Activated CD8-positive, alpha-beta memory T cell treated with anti-CD3 and anti-CD28 coated beads for 4 hours (primary cell): Measurements from ENCODE around the gene ATXN1.

ENCODE experiments used
- DNase-seq, 2 donors: peaks; one replicate each; pipeline ENCODE4 v3.0.0-alpha.2; 2020; ENCODE audit warnings: low read depth in 2 of 2

Gene ATXN1

DNA sequence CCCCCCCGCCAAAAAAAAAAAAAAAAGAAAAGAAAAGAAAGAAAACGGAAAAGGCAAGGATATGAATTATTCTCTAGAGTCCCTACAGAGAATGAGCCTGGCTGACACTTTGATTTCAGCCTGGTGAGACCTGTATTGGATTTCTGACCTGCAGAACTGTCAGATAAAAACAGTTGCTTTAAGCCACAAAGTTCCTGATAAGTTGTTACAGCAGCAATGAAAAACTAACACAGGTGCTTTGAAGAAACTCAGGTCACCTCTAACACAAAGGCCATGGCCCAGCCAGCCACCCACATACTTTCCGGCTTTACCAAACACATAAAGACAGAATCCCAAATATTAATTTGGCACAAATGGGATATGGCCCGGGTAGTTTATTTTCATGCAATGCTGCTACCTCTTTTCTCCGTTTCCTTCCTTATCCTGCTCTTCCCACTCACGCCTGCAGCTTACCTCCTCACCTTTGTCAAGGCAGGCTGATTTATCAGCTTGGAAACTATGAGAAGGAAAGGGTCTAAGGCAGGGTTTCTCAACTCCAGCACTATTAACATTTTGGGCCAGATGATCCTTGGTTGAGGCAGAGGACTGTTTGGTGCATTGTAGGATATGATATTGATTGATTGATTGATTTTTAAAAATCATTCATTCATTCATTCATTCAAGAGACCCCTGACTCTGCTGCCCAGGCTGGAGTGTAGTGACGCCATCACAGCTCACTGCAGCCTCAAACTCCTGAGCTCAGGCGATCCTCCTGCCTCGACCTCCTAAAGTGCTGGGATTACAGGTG lies 88.1 kb downstream of the ATXN1 start:
- DNase-seq = no peak

DNA sequence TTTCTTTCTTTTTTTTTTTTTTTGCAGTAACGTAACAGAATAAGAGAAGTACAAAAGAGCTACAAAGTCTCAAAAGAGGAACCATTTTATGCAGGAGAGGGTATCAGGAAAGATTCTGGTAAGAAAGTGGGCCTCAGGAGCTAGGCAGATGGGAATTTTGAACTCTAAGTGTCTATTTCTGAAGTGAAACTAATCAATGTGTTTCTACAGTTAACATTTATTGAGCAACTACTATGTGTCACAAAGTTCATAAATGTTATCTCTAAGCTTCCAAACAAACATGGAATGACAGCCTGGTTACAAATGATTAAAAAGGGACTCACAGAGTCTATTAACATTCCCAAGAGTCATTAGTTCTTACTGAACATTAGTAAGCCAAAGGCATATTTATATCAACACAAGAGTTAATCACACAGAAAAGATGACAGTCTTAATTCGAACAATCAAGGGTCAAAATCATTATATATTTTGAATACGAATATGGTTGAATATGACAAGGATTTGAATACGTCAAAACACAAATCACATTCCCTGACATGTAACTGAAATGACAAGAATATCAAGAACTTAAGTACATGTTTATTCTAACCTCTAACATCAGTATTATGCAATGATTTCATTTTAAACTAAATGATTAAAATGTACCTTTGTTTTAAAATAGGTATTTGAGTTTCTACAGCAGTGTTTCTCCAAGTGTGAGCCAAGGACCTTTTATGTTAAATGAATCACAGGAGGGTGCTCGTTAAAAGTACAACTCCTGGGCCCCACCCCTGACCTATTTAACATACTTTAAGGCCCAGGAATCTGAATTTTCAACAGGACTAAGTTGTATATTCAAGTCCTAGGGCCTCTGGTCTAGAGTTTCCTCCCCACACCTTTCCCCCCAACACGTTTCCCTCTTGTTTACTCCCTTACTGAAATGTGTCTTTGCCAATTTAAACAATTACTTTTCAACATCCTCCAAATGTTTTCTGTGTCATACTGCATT lies 89.7 kb downstream of the ATXN1 start:
- no peak for DNase-seq

DNA sequence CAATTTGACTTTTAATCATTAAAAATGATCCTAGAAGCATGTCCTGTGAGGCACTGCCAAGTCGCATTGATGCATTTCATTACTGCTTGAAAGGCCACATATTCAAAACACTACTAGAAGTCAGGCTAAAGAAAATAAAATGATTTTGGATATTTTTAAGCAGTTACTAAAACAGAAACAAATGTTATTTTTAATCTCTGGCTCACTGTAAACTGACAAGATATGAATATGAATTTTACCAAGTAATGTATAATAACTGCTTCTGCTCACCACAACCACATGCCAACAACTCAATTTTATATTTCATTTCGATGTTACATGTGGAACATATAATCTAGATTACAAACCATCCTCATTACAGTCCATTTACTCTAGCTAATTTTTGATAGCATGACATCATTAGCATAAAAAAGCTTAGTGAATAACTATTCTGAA lies 90.6 kb downstream of the ATXN1 start:
- DNase-seq = no peak

DNA sequence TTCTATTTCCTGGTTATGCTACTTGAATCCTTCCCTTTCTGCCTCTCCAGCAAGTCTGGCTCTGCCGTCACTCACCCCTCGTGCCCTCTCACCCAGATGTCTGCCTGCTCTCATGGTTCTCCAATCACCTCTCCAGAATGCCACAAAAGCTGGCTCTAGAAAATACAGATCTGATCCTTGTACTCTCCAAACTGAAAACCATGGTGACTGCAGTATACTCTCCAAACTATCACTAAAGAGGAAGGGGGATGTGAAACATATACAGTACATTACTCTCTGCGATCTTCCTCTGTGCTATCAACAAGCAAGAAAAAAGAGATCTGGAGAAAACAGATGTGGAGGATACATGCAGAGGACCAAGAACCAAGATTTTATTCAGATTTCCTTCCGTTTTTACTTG lies 91.1 kb downstream of the ATXN1 start:
- no peak for DNase-seq

DNA sequence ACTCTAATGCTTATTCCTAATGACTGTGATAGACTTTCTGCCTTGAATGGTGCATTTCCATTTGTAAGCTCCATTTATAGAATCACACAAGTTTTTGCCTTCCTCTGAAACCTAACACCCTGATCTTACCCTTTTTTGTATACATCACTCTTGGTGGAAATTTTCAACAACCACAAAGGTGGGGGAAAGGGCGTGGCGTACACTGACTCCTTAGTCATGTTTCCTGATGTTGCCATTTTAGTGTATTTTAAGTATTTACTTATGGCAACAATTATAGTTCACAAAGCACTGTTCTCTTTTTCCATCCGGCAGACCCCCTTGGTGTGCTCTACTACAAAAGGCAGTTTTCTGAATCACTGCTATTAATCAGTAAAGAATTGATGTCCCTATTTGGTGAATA lies 92.0 kb downstream of the ATXN1 start:
- peak; percentile 48 to 69 for DNase-seq

DNA sequence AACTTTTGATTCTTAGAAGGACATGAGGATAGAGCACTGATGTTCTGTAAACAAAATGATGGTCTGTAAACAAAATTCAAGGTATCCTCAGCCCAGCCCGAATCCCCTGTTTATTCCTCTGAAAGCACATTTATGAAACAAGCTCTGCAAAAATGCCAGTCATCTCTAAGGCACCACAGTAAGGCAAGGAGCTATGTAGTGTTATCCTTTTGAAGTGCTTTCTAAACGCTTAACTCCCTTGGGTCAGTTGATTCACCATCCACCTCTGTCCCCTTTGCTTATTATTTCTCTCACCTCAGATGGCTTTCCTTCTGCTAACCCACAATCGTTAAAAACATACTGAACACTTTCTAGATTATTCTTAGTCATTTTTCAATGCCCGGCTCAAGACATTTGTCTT lies 93.8 kb downstream of the ATXN1 start:
- no peak for DNase-seq

DNA sequence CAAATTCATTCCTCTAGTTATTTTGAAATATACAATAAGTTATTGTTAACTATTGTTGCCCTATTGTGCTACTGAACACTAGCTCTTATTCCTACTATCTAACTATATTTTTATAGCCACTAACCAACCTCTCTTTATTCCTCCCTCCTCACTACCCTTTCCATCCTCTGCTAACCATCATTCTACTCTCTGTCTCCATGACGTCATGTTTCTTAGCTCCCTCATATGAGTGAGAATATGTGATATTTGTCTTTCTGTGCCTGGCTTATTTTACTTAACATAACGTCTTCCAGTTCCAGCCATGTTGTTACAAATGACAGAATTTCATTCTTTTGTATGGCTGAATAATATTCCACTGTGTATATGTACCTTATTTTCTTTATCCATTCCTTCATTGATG lies 95.3 kb downstream of the ATXN1 start:
- no peak for DNase-seq

DNA sequence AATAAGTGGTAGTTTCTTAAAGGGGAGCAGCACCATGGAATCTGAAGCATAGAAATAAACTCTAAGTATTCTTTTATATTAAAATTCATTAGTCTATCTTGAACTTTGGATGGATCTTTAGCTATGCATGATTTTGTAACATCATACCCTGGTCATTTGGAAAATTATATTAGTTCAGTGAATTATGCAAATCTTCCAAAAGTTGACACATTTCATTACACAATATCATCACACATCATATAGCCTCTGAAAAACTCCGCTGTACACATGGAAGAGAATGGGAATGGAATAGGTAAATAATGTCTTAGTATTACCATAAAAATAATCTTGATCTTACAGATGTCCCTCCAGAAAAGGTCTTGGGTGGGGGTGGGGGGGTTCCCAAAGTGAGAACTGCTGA lies 96.1 kb downstream of the ATXN1 start:
- no peak for DNase-seq

DNA sequence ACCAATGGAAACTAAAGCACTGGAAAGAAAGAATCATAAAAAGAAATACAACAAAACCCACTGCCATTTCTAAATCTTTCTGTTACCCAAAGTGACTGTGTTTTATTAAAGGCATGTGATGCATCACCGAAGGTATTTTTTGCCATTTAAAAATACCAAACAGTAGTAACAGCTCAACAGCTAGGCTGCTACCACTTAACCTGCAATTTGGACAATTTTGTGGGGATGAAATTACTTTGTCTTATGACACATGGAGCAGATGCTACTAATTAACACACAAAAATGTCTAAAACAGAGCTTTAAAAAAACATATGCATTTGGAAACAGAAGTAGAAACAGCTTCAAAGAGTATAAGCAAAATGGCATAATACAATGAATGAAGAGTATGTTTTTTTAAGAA lies 97.4 kb downstream of the ATXN1 start:
- DNase-seq = no peak

DNA sequence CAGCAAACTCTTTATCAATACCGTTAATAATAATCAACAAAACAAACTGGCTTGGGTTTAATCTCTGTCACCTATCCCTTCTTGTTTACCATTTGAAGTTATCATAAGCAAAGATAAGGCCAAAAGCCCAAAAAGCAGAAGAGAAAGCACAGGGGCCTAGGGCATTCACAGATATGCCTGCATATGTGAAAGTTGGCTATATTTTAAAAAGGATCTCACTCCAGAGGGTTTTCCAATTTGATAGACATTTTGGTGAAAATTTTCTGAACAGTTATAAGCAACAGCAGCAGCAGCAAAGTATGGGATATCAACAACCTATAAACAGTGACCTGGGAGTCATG lies 101.1 kb downstream of the ATXN1 start:
- DNase-seq = no peak

DNA sequence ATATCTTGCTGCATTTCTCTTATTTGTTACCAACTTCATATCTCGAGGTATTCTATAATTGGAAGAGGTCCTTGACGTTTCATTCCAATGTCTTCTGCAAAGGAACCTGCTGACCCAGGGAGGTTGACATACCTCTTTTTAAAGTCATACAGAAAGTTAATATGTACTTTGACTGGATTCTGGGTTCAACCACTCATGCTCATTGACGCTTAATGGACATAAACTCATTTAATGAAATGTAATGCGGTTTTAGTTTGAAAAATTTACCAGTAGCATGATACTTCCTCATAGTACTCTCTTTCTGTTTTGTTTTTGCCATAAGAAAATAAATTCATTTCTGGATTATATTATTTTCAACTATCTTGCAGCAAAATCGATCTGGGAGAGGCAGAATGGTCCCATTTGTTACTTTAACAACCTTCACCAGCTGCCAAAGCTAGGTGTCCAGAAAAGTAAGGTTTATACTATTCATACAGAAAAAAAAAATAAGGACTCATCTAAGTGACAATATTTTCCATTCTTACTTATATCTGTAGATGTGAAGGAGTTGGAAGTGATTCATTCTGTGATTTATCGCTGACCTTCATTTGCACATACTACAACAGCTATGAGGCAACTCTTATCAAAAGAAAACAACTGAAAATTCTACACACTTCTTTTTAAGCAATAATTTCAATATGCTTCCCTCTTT lies 101.6 kb downstream of the ATXN1 start:
- DNase-seq = no peak

DNA sequence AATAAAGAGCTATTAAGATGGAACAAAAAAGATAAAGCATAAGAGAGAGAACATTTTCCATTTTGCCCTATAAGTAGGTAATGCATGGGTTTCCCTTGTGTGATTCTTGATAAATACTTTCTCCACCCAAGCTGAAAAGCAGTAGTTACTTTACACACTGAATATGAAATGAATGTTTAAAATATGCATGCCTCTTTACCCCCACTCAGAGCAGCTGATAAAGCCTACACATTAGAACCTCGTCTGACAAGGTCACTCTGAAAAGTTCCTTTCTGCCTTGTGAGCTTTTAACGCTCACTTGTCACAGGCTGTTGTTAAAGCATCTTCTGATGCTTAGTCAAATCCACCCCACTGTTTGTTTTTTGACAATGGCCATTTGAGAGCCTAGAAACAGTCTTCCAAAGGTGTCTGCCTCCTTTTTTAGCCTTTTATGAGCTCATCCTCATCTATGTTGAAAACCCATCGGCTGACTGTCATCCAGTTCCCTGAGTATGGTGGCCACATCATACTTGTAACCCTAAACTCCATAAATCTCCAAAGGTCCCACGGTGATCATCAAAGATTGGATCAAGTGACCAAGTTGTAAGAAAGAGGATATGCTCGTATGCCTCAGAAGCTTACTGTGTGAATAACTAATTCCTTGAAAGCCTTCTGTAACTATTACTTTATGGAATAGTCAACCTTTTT lies 102.8 kb downstream of the ATXN1 start:
- DNase-seq = no peak

DNA sequence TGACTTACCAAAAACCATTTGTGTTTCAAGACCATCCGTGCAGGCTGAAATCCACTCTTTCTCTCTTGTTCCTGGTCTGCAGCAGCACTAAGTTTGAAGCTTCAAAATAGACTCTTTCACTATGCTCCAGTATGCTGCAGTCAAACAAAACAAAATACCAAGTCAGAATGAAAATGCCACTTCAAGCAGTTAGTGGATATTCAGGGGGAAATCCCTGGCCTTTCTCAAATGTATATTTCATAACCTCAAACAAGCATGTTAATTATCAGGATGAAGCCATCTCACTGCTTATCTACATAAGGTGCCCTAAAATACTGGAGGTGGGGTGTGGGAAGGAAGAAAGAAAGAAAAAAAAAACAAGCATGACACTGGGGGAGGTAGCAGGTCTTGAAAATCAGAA lies 103.5 kb downstream of the ATXN1 start:
- DNase-seq = no peak

DNA sequence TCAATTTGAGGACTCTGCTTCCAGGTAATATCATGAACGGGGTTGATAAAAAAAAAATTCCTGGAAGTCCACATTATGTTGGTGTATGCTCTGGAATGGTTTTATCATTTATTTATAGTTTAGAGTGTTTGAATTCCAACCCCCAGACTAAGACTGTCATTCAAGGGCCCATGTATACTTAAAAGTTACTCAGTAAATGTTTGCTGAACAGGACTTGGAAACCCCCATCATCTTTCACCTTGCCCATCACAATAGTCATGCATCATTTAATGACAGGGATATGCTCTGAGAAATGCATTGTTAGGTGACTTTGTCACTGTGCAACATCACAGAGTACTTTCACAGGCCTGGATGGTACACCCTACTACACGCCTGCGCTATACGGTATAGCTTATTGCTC lies 104.8 kb downstream of the ATXN1 start:
- no peak for DNase-seq

DNA sequence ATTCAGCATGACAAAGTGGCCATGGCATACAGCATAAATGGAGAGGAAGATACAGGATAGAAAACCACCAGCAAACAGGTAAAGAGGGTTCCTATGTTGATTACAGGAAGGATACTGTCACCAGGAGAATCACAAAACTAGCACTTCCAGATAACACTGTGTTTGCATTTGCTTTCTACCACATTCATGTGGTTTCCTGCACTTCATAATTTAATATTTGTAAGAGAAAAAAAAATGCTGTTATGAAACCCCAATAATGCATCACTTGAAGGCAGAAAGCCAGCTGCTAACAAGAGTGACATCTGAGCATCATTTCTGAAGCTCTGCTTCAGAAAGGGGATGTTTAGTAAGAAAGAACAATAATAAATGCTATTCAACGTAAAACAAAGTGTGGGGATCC lies 106.6 kb downstream of the ATXN1 start:
- no peak for DNase-seq

DNA sequence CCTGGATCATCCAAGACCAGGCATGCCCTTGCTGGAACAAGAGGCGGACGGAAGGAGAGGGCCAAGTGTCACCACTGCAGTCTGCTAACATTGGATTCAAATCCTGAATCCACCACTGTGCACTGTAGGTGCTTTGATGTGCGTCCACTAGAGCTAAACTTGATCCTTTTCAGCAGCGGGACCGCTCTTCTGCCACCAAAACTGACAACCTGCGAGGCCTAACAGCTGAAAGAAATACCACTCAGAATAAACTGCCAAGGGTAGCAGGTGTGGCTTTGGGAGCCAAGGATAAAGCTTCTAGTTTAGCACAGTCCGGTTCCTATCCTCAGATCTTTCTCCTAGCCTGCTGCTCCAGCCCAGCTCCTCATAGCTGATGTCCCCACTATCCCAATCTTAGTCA lies 108.0 kb downstream of the ATXN1 start:
- DNase-seq = no peak

DNA sequence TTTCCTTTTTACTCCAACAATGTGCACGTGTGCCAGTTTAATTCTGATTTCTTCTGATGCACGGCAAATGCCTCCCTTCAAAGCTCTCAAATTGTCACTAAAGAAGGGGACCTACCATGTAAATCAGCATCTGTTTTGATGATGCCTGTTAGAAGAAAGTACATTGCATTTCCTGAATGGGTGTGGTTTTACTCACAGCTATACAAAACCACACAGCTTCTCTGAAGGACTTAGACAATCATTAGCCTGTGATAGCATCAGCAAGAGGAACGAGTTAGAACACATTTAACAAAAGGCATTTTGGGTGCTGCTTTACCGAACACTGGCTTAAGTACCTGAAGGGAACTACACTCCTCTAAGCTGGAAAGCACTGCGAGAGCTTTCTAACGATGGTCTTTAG lies 109.4 kb downstream of the ATXN1 start:
- DNase-seq = no peak

DNA sequence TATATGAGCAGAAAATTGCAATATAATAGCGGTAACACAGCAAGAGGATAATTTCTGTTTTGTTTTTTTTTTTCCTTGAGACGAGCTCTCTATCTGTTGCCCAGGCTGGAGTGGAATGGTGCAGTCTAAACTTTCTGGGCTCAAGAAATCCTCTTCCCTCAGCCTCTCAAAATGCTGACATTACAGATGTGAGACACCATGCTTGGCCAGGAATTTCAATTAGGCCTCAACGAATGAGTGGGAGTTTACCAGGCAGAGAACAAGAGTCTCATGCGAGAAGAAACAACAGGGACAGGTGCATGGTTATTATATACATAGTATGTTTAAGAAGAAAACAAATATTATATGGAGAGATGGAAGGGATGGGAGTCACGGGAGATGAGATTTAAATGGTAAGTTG lies 111.4 kb downstream of the ATXN1 start:
- DNase-seq = no peak

DNA sequence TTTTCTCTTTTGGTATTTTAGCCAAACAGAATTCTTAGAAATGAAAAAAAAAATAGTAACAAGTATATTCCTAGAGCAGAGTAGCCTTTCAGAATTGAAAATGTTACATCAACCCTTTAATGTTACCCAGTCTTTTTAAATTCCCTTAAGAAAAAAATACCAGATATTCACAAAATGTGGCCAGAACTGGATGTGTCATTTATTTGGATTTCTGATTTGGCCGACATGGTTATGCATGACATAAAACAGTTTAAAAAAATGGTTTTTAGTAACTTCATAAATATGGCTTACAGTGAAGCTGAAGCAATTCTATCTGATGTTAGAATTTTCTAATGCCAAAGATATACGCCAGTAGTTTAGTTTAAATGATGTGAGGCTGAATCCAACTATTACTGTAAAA lies 112.0 kb downstream of the ATXN1 start:
- DNase-seq = no peak

DNA sequence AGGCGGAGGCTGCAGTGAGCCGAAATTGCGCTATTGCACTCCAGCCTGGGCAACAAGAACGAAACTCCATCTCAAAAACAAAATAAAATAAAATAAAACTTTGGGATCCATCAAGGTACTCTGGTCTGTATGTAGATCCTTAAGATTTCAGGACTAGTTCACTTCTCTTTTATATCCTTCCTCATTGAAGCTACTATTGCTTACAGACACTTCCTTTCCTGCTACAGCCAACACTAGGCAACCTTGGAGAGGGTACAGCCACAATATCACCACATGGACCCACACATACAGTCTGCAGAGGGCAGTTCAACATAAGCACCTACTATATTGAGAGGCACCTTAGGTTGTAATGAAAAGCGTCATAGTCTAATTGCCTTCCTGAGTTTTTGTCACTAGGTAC lies 113.3 kb downstream of the ATXN1 start:
- no peak for DNase-seq

DNA sequence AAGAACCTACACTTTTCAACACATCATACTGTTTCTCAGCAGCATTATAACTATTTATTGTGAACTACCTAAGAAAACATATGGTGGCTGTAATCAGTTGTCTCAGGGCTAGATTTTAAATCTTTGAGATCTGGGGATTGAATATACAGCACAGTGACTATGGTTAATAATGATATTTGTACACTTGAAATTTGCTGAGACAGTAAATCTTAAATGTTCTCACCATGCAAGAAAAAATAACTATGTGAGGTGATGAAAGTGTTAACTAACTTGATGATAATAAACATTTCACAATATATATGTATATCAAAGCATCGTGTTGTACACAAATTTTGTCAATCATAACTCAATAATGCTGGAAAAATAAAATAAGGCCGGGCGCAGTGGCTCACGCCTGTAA lies 113.8 kb downstream of the ATXN1 start:
- no peak for DNase-seq
